CD8-positive, alpha-beta memory T cell (primary cell): ENCODE data around the gene KAZN. TPM values are rescaled to one million over a fixed set of nuclear protein-coding genes. Genes with fewer than 3 reads are reported as not detected.

ENCODE experiments used
- CTCF ChIA-PET: fragments of 350-600 bp; sonication (Branson Sonifier 250); formaldehyde crosslinking; loops from one replicate; lab custom pipeline; 2021; ENCODE audit warnings: antibody characterized with exemption; lab: Charles Lee
- POLR2A ChIA-PET: fragments of 350-600 bp; sonication (Branson Sonifier 250); formaldehyde crosslinking; loops from one replicate; lab custom pipeline; 2021; ENCODE audit warnings: antibody characterized with exemption; lab: Charles Lee
- DNase-seq, 5 donors: peaks; one replicate each; pipeline versions ENCODE4 v3.0.0 to v3.0.0-alpha.2; 2020 to 2022; ENCODE audit warnings: mixed read lengths in 1 of 5
- H3K27ac ChIP-seq: one replicate; pipeline ENCODE4 v1.7.0; 2013; ENCODE audit warnings: low read depth, mild to moderate bottlenecking, low read length, moderate library complexity
- H3K27me3 ChIP-seq: 2 replicates; pipeline ENCODE4 v1.7.0; 2013; ENCODE audit warnings: low read length, mild to moderate bottlenecking; ENCODE audit not compliant: insufficient read depth, poor library complexity, severe bottlenecking
- H3K36me3 ChIP-seq: 2 replicates; pipeline ENCODE4 v1.7.0; 2013; ENCODE audit warnings: mild to moderate bottlenecking, low read length, moderate library complexity; ENCODE audit not compliant: insufficient read depth
- H3K4me1 ChIP-seq: 2 replicates; pipeline ENCODE4 v1.7.0; 2013; ENCODE audit warnings: mild to moderate bottlenecking, low read length, moderate library complexity; ENCODE audit not compliant: insufficient read depth
- H3K4me3 ChIP-seq: 2 replicates; pipeline ENCODE4 v1.7.0; 2013; ENCODE audit warnings: mild to moderate bottlenecking, low read length
- H3K9me3 ChIP-seq: 2 replicates; pipeline ENCODE4 v1.7.0; 2013; ENCODE audit warnings: mild to moderate bottlenecking, low read length
- H3K27ac Mint-ChIP-seq, 8 donors: one replicate each; pipeline ENCODE4 v1.8.0; 2020 to 2021; ENCODE audit warnings: mixed read lengths in 8 of 8, mild to moderate bottlenecking in 6 of 8, inconsistent platforms in 3 of 8, moderate library complexity in 3 of 8
- H3K27me3 Mint-ChIP-seq, 2 donors: one replicate each; pipeline ENCODE4 v1.8.0; 2020 to 2021; ENCODE audit warnings: mixed read lengths in 2 of 2, mild to moderate bottlenecking in 1 of 2, moderate library complexity in 1 of 2
- H3K36me3 Mint-ChIP-seq, 3 donors: one replicate each; pipeline ENCODE4 v1.8.0; 2020 to 2021; ENCODE audit warnings: mixed read lengths in 3 of 3, inconsistent platforms in 1 of 3, mild to moderate bottlenecking in 1 of 3
- H3K4me1 Mint-ChIP-seq, 3 donors: one replicate each; pipeline ENCODE4 v1.8.0; 2020 to 2021; ENCODE audit warnings: mixed read lengths in 3 of 3, inconsistent platforms in 1 of 3, mild to moderate bottlenecking in 1 of 3
- H3K4me3 Mint-ChIP-seq, 7 donors: one replicate each; pipeline ENCODE4 v1.8.0; 2020 to 2021; ENCODE audit warnings: mixed read lengths in 7 of 7, mild to moderate bottlenecking in 6 of 7, moderate library complexity in 4 of 7, inconsistent platforms in 2 of 7
- H3K9me3 Mint-ChIP-seq, 5 donors: one replicate each; pipeline ENCODE4 v1.8.0; 2020 to 2022; ENCODE audit warnings: mixed read lengths in 5 of 5, mild to moderate bottlenecking in 3 of 5, moderate library complexity in 2 of 5, inconsistent platforms in 1 of 5
- polyA plus RNA-seq: library from polyadenylated mRNA; unstranded; fragments of 300-500 nt; fragmentation: Illumina TruSeq; gene quantifications from one replicate; pipeline ENCODE4 v1.2.3, GENCODE V29; 2021
- total RNA-seq, 2 experiments: library from RNA; stranded (reverse); gene quantifications; one replicate each; pipeline ENCODE4 v1.2.3, GENCODE V29; 2021

The KAZN gene
- total and polyA plus RNA-seq, 3 experiments from 2014 or later = 0.15 to 0.35 (median 0.18) TPM

DNA sequence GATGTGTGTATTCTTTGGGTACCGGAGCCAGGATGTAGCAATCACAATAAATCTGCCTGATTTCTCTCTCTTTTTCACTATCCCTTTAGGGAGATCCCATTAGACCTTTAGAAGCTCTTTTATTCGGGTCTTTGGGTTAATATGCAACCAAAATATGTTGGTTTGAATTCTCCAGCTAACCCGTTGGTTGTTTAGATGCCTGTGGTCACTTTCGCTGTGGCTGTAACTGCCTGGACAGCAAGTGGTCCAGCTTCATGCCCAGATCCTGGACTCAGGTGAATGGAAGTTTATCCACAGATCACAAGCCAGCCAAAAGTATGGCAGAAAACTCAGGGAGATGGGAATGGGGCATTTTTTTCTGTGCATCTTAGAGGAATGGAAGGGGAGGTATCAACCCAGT lies 12.3 kb downstream of the KAZN start:
- Mint-ChIP-seq H3K4me1 (no peaks in the 10 kb centered on the region), H3K9me3 (peaks cover 0 to 3% (median 0%) of the 10 kb centered on the region in 5 donors), H3K36me3 (no peaks in the 10 kb centered on the region), H3K27me3 (peaks cover 3 to 8% of the 10 kb centered on the region in 2 donors), H3K4me3 (no peak overlapping the region), H3K27ac (no peak overlapping the region)
- ChIA-PET POLR2A (no interaction called here), CTCF (no interaction called here)
- Histone ChIP-seq H3K4me3 (no peak overlapping the region), H3K27me3 (no peaks in the 10 kb centered on the region), H3K27ac (no peak overlapping the region), H3K36me3 (no peaks in the 10 kb centered on the region), H3K4me1 (no peaks in the 10 kb centered on the region), H3K9me3 (no peaks in the 10 kb centered on the region)
- DNase-seq = no peak

DNA sequence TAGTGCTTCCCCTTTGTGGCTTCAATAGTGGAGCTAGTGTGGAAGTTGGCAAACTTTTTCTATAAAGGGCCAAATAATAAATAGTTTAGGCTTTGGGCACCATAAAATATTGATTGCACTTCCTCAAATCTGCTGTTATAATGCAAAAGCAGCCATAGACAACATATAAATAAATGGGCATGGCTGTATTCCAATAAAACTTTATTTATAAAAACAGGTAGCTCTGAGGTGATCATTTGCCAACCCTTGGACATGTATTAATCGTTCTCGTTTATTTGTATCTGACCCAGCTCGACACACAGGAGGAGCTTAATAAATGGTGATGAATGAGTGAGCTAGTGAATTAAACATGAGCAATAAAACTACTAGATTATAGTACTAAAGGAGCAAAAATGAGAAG lies 13.3 kb downstream of the KAZN start:
- H3K4me1 ChIP-seq = no peaks in the 10 kb centered on the region
- Mint-ChIP-seq H3K9me3 (peaks cover 0 to 3% (median 0%) of the 10 kb centered on the region in 5 donors), H3K36me3 (no peaks in the 10 kb centered on the region), H3K4me3 (no peak overlapping the region), H3K4me1 (no peaks in the 10 kb centered on the region), H3K27me3 (peaks cover 3 to 7% of the 10 kb centered on the region in 2 donors), H3K27ac (no peak overlapping the region)
- ChIA-PET POLR2A (no interaction called here), CTCF (no interaction called here)
- no peaks in the 10 kb centered on the region for H3K36me3 ChIP-seq
- H3K9me3 ChIP-seq = no peaks in the 10 kb centered on the region
- no peak overlapping the region for H3K4me3 ChIP-seq
- no peak for DNase-seq
- H3K27me3 ChIP-seq = no peaks in the 10 kb centered on the region
- no peak overlapping the region for H3K27ac ChIP-seq

DNA sequence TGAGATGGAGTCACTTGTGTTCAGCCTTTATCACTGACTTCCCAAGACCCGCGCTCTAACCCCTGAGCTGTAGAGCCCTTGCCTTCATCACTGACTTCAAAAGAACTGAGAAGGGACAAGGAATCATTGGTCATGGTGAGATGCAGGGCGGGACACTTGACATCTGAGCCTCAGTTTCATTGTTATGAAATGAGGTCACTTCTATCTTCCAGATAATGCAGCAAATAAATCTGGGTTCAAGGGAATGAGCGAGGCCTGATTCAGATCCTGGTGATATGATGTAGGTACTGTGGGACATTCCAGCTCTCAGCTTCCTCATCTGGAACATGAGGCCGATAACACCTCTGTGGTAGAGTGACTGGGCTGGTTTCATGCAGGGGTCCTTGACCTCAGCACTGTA lies 13.8 kb downstream of the KAZN start:
- no peaks in the 10 kb centered on the region for H3K36me3 Mint-ChIP-seq
- H3K4me3 Mint-ChIP-seq = no peak overlapping the region
- no peaks in the 10 kb centered on the region for H3K36me3 ChIP-seq
- ChIA-PET CTCF (no interaction called here), POLR2A (no interaction called here)
- H3K9me3 ChIP-seq = no peaks in the 10 kb centered on the region
- H3K27me3 Mint-ChIP-seq = peaks cover 3 to 7% of the 10 kb centered on the region in 2 donors
- no peaks in the 10 kb centered on the region for H3K27me3 ChIP-seq
- no peak for DNase-seq
- no peak overlapping the region for H3K4me3 ChIP-seq
- peaks cover 0 to 3% (median 0%) of the 10 kb centered on the region in 5 donors for H3K9me3 Mint-ChIP-seq
- H3K4me1 ChIP-seq = no peaks in the 10 kb centered on the region
- H3K27ac ChIP-seq = no peak overlapping the region
- H3K4me1 Mint-ChIP-seq = no peaks in the 10 kb centered on the region
- no peak overlapping the region for H3K27ac Mint-ChIP-seq

DNA sequence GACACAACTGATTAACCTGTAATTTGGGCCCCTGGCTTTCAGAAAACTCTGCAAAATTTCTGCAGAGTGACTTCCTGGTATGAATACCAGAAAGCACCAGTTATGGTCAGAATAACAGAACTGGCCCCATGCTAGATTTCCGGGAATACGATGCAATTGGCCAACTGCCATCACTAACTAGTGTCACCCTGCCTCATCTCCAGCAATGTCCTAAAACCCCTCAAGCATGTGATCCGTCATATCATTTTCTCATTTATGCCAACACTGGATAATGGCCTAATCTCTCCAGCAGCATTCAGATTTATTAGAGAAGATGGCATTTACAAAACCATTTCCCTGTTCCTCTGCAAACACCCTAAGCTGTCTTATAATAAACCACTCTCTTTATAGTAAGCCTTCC lies 15.4 kb downstream of the KAZN start:
- Mint-ChIP-seq H3K27ac (no peak overlapping the region), H3K27me3 (peaks cover 3% of the 10 kb centered on the region in 2 donors), H3K4me3 (no peak overlapping the region), H3K36me3 (no peaks in the 10 kb centered on the region), H3K4me1 (no peaks in the 10 kb centered on the region), H3K9me3 (peaks cover 0 to 4% (median 0%) of the 10 kb centered on the region in 5 donors)
- Histone ChIP-seq H3K9me3 (no peaks in the 10 kb centered on the region), H3K27ac (no peak overlapping the region), H3K27me3 (no peaks in the 10 kb centered on the region), H3K4me1 (no peaks in the 10 kb centered on the region), H3K4me3 (no peak overlapping the region), H3K36me3 (no peaks in the 10 kb centered on the region)
- ChIA-PET CTCF (no interaction called here), POLR2A (no interaction called here)
- DNase-seq = no peak

DNA sequence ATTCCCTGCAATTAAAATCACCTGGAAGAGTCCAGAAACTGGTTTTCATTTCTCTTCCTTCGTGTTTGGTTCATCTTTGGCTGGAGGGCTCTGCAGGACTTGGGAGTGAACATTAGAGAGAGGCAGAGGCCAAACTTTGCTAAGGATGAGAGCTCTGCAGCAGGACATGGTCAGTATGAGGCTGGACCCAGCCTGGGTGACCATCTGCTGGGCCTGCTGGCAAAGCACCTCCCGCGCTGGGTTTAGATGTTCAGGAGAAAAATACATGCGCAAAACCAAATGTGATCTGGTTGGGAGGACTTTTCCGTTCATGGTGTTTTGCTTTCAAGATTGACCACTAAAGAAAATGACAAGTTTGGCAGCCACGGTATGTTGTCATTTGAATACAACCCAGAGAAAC lies 15.9 kb downstream of the KAZN start:
- H3K27me3 ChIP-seq = no peaks in the 10 kb centered on the region
- no peak for DNase-seq
- H3K4me1 ChIP-seq = no peaks in the 10 kb centered on the region
- Mint-ChIP-seq H3K4me1 (no peaks in the 10 kb centered on the region), H3K4me3 (no peak overlapping the region), H3K27me3 (peaks cover 3 to 4% of the 10 kb centered on the region in 2 donors), H3K9me3 (peaks cover 0 to 4% (median 0%) of the 10 kb centered on the region in 5 donors), H3K36me3 (no peaks in the 10 kb centered on the region), H3K27ac (no peak overlapping the region)
- no peak overlapping the region for H3K4me3 ChIP-seq
- no peak overlapping the region for H3K27ac ChIP-seq
- H3K9me3 ChIP-seq = no peaks in the 10 kb centered on the region
- H3K36me3 ChIP-seq = no peaks in the 10 kb centered on the region
- CTCF ChIA-PET = no interaction called here
- POLR2A ChIA-PET = no interaction called here

DNA sequence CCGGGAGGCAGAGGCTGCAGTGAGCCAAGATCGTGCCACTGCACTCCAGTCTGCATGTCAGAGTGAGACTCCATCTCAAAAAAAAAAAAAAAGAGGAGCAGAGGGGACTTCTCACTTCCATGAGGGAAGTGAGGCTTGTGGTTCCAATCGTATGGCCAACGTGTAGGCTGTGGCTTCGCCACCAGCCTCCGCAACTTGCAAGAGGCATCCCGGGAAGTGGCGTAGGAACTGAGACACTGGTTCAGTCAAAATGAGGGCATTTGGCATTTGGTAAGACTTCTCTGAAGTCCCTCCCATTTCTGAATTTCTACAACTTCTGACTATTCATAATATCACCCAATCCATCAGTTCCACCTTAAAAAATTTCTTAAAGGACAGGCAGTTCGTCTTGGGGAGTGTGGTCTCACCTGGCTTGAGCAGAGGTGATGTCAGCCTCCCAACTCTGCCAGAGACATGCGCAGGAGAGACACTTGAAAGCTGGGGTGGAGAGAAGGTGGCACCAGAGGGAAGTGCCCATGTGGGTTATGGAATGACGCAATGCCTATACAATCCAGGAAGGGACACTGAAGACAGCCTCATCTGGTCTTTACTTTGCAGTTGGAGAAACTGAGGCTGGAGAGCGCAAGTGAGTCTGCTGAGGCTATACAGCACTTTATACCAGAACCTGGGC lies 17.2 kb downstream of the KAZN start:
- no peak overlapping the region for H3K4me3 Mint-ChIP-seq
- no peaks in the 10 kb centered on the region for H3K36me3 Mint-ChIP-seq
- H3K4me3 ChIP-seq = no peak overlapping the region
- ChIA-PET CTCF (no interaction called here), POLR2A (no interaction called here)
- H3K36me3 ChIP-seq = no peaks in the 10 kb centered on the region
- no peak overlapping the region for H3K27ac ChIP-seq
- no peaks in the 10 kb centered on the region for H3K9me3 ChIP-seq
- no peaks in the 10 kb centered on the region for H3K27me3 ChIP-seq
- no peak overlapping the region for H3K27ac Mint-ChIP-seq
- H3K4me1 Mint-ChIP-seq = no peaks in the 10 kb centered on the region
- DNase-seq = no peak
- H3K4me1 ChIP-seq = no peaks in the 10 kb centered on the region
- peaks cover 0 to 4% (median 4%) of the 10 kb centered on the region in 5 donors for H3K9me3 Mint-ChIP-seq
- H3K27me3 Mint-ChIP-seq = peaks cover 2 to 4% of the 10 kb centered on the region in 2 donors

DNA sequence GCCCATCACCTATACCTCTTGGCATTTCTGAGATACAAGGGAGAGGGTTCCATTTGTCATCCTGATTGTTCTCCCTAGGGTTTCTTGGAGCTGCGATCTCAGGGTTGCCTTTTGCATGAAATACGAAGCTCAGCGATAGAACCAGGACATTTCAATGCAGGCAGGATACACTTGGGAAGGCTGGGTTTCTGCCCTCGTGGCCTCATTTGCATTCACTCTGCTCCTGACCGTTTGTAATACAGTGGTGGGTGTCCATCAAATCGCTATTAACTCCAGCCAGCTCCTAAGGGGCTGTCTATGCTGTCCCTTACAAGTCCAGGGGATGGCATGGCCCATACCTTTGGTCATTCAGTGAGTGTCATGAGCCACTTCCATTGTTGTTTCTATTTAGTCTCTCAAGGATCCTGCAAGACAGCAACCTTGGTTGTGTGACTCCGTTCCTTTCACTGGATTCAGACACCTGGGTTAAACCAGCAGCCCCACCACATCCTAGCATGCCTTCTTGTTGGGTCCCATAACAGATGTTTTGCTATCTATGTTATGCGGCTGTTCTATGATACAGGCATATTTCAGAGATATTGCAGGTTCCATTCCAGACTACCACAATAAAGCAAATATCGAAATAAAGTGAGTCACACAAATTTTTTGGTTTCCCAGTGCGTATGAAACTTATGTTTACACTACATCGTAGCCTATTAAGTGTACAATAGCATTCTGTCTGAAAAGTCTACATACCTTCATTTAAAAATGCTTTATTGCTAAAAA lies 18.3 kb downstream of the KAZN start:
- H3K27me3 ChIP-seq = no peaks in the 10 kb centered on the region
- Mint-ChIP-seq H3K4me1 (no peaks in the 10 kb centered on the region), H3K36me3 (no peaks in the 10 kb centered on the region), H3K9me3 (peaks cover 0 to 4% (median 4%) of the 10 kb centered on the region in 5 donors), H3K27ac (no peak overlapping the region), H3K27me3 (peaks cover 0 to 6% of the 10 kb centered on the region in 2 donors), H3K4me3 (no peak overlapping the region)
- no peak overlapping the region for H3K27ac ChIP-seq
- CTCF ChIA-PET = no interaction called here
- DNase-seq = no peak
- no peaks in the 10 kb centered on the region for H3K4me1 ChIP-seq
- H3K36me3 ChIP-seq = no peaks in the 10 kb centered on the region
- no peaks in the 10 kb centered on the region for H3K9me3 ChIP-seq
- H3K4me3 ChIP-seq = no peak overlapping the region
- POLR2A ChIA-PET = no interaction called here

DNA sequence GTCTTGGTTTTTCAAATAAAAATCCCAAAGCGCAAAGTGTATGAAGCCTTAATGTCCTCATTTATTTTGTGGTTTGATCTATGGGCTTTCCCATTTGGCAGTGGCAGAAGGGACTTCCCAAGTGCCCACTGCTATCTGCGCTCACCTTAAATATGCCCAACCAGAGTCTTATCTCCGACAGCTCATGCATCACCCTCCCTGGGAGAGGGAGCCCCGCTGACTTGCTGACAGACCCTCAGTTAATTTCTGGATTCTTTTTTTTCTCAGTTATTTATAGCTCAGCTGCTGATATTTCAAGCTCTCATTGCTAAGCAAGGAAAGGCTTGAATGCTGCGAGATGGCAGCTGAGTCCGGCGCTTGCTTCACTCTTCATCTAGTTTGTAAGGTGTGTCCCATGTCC lies 19.3 kb downstream of the KAZN start:
- ChIA-PET CTCF (no interaction called here), POLR2A (no interaction called here)
- no peaks in the 10 kb centered on the region for H3K4me1 Mint-ChIP-seq
- Histone ChIP-seq H3K27me3 (no peaks in the 10 kb centered on the region), H3K9me3 (no peaks in the 10 kb centered on the region), H3K4me1 (no peaks in the 10 kb centered on the region), H3K36me3 (no peaks in the 10 kb centered on the region), H3K27ac (no peak overlapping the region), H3K4me3 (no peak overlapping the region)
- H3K36me3 Mint-ChIP-seq = no peaks in the 10 kb centered on the region
- no peak for DNase-seq
- no peak overlapping the region for H3K27ac Mint-ChIP-seq
- peaks cover 0 to 4% (median 4%) of the 10 kb centered on the region in 5 donors for H3K9me3 Mint-ChIP-seq
- H3K27me3 Mint-ChIP-seq = peaks cover 0 to 6% of the 10 kb centered on the region in 2 donors
- H3K4me3 Mint-ChIP-seq = no peak overlapping the region
